Loucy (cell line): ENCODE data around the gene RECQL5.

Source experiments
- H2AFZ ChIP-seq: fragments of 200-600 bp; sonication (generic); 2 replicates; pipeline ENCODE4 v1.6.0; 2016; ENCODE audit warnings: antibody characterized with exemption, mild to moderate bottlenecking, low read length, moderate library complexity
- H3F3A ChIP-seq: fragments of 200-600 bp; 2 replicates; pipeline ENCODE4 v1.6.0; 2016; ENCODE audit warnings: antibody characterized with exemption, low read depth, mild to moderate bottlenecking
- H3K27me3 ChIP-seq: fragments of 200-600 bp; sonication (generic); 2 replicates; pipeline ENCODE4 v1.6.1; 2014; ENCODE audit warnings: low read length, mild to moderate bottlenecking; ENCODE audit not compliant: insufficient read depth, poor library complexity, severe bottlenecking
- H3K36me3 ChIP-seq: fragments of 200-600 bp; sonication (generic); 2 replicates; pipeline ENCODE4 v1.6.1; 2016; ENCODE audit warnings: low read length; ENCODE audit not compliant: insufficient read depth
- H3K4me1 ChIP-seq: fragments of 200-600 bp; sonication (generic); 2 replicates; pipeline ENCODE4 v1.5.1; 2014; ENCODE audit warnings: low read length, mild to moderate bottlenecking; ENCODE audit not compliant: insufficient read depth, poor library complexity, severe bottlenecking
- H3K4me2 ChIP-seq: fragments of 200-600 bp; sonication (generic); 2 replicates; pipeline ENCODE4 v1.6.0; 2014; ENCODE audit warnings: antibody characterized with exemption, low read length, low read depth, mild to moderate bottlenecking; ENCODE audit not compliant: poor library complexity, severe bottlenecking
- H3K4me3 ChIP-seq: fragments of 200-600 bp; sonication (generic); 2 replicates; pipeline ENCODE4 v1.5.1; 2014; ENCODE audit warnings: low read length, mild to moderate bottlenecking, mixed read lengths; ENCODE audit not compliant: poor library complexity, severe bottlenecking
- H3K79me2 ChIP-seq: fragments of 200-600 bp; sonication (generic); 2 replicates; pipeline ENCODE4 v1.6.1; 2014; ENCODE audit warnings: low read length; ENCODE audit not compliant: insufficient read depth
- H3K9ac ChIP-seq: fragments of 200-600 bp; sonication (generic); 2 replicates; pipeline ENCODE4 v1.6.0; 2014; ENCODE audit warnings: mild to moderate bottlenecking, low read depth, low read length, moderate library complexity; ENCODE audit not compliant: poor library complexity, severe bottlenecking
- H3K9me2 ChIP-seq: fragments of 200-600 bp; sonication (generic); replicated peaks from 2 replicates; pipeline ENCODE4 v1.6.1; 2016; ENCODE audit warnings: low read depth, low read length, mixed read lengths
- H3K9me3 ChIP-seq: fragments of 200-600 bp; sonication (generic); 2 replicates; pipeline ENCODE4 v1.6.1; 2014; ENCODE audit warnings: mild to moderate bottlenecking, antibody characterized with exemption, low read length, low read depth; ENCODE audit not compliant: insufficient read depth
- H4K20me1 ChIP-seq: fragments of 200-600 bp; sonication (generic); 2 replicates; pipeline ENCODE4 v1.6.0; 2014; ENCODE audit warnings: antibody characterized with exemption, low read length, mild to moderate bottlenecking; ENCODE audit not compliant: insufficient read depth, poor library complexity, severe bottlenecking
- CTCF ChIP-seq: fragments of 200-600 bp; sonication (generic); conservative IDR thresholded peaks from 2 replicates; pipeline ENCODE4 v1.5.1; 2014; ENCODE audit warnings: mild to moderate bottlenecking, antibody characterized with exemption, low read length
- EZH2phosphoT487 ChIP-seq: fragments of 200-600 bp; IDR thresholded peaks from 2 replicates; pipeline ENCODE4 v1.6.1; 2018; ENCODE audit warnings: antibody characterized with exemption, mild to moderate bottlenecking, moderate library complexity, borderline replicate concordance

The RECQL5 gene

GRCh38 chr17:75591722-75592302 lies 75.1 kb downstream of the RECQL5 start:
- no peak overlapping the region for H3K4me2 ChIP-seq
- TF ChIP-seq CTCF (no peak), EZH2phosphoT487 (no peak)
- H3K9me2 ChIP-seq: no peaks in the 10 kb centered on the region
- no peak overlapping the region for H3K9ac ChIP-seq
- H2AFZ ChIP-seq: no peak overlapping the region
- H3K9me3 ChIP-seq: no peaks in the 10 kb centered on the region
- peaks cover 12% of the 10 kb centered on the region for H3K4me1 ChIP-seq
- H3F3A ChIP-seq: no peaks in the 10 kb centered on the region
- H3K36me3 ChIP-seq: no peaks in the 10 kb centered on the region
- H3K4me3 ChIP-seq: no peak overlapping the region
- H3K27me3 ChIP-seq: no peaks in the 10 kb centered on the region
- peaks cover 4% of the 10 kb centered on the region for H4K20me1 ChIP-seq
- H3K79me2 ChIP-seq: peaks cover 9% of the 10 kb centered on the region; the same call in 1 of the 2 replicates

- Histone ChIP-seq H4K20me1 (peaks cover 4% of the 10 kb centered on the region), H3K4me1 (peaks cover 12% of the 10 kb centered on the region), H3K79me2 (peaks cover 9% of the 10 kb centered on the region; the same call in 1 of the 2 replicates), H3K36me3 (no peaks in the 10 kb centered on the region), H3K4me3 (no peak overlapping the region), H3K9me2 (no peaks in the 10 kb centered on the region), H3F3A (no peaks in the 10 kb centered on the region), H3K4me2 (no peak overlapping the region), H3K9me3 (no peaks in the 10 kb centered on the region), H2AFZ (no peak overlapping the region), H3K9ac (no peak overlapping the region), H3K27me3 (no peaks in the 10 kb centered on the region)
- no peak for TF ChIP-seq EZH2phosphoT487
- no peak for TF ChIP-seq CTCF
These were observed 75.9 kb downstream of the RECQL5 start for GRCh38 chr17:75590849-75591721.

- Histone ChIP-seq H3K36me3 (no peaks in the 10 kb centered on the region), H3F3A (no peaks in the 10 kb centered on the region), H3K27me3 (no peaks in the 10 kb centered on the region), H4K20me1 (peaks cover 4% of the 10 kb centered on the region), H2AFZ (no peak overlapping the region), H3K4me1 (peaks cover 12% of the 10 kb centered on the region), H3K4me3 (peak overlapping the region; percentile 73), H3K9me3 (no peaks in the 10 kb centered on the region), H3K4me2 (peak overlapping the region; percentile 70), H3K9ac (peak overlapping the region; percentile 69), H3K9me2 (no peaks in the 10 kb centered on the region), H3K79me2 (peaks cover 9% of the 10 kb centered on the region; the same call in 1 of the 2 replicates)
- TF ChIP-seq CTCF (no peak), EZH2phosphoT487 (no peak)
These were observed 76.6 kb downstream of the RECQL5 start for GRCh38 chr17:75590314-75590761.
